GM12873 (cell line): Measurements from ENCODE around the gene MSI2.

Experiments used
- CTCF ChIP-seq: IDR thresholded peaks from 2 replicates; pipeline ENCODE4 v1.5.1; 2012; ENCODE audit warnings: low read depth, mild to moderate bottlenecking, moderate library complexity, low read length, control low read depth; ENCODE audit not compliant: insufficient read depth; ENCODE audit errors: missing control alignments

The MSI2 gene

GRCh38 chr17:57457188-57457587, 200.9 kb downstream of the MSI2 start:
- TF ChIP-seq CTCF: no peak

- no peak for TF ChIP-seq CTCF
Measured at GRCh38 chr17:57458718-57459285, 202.5 kb downstream of the MSI2 start.

GRCh38 chr17:57459286-57459915, 203.1 kb downstream of the MSI2 start:
- TF ChIP-seq CTCF: peak; percentile 52

GRCh38 chr17:57461082-57461481, 204.8 kb downstream of the MSI2 start:
- TF ChIP-seq CTCF: no peak

- no peak for TF ChIP-seq CTCF
Measured at GRCh38 chr17:57462007-57462579, 205.8 kb downstream of the MSI2 start.

GRCh38 chr17:57463103-57463885, 207.0 kb downstream of the MSI2 start:
- TF ChIP-seq CTCF: no peak

- TF ChIP-seq CTCF: no peak
Measured at GRCh38 chr17:57464191-57464864, 208.0 kb downstream of the MSI2 start.
